Kidney (tissue), 14 donors: ENCODE data around the gene SPATA17. TPM values are rescaled to one million over a fixed set of nuclear protein-coding genes. Genes with fewer than 3 reads are reported as not detected.

Experiments
- DNase-seq, 5 donors: peaks; one replicate each; pipeline ENCODE4 v3.0.0-alpha.2; 2013 to 2020
- FAIRE-seq: peaks from 2 replicates; lab custom pipeline; 2012; peaks lifted over from hg19 to GRCh38; lab: Jason Lieb, UNC
- H3K27ac ChIP-seq, 2 donors: one replicate each; pipeline ENCODE4 v1.7.0; 2013; ENCODE audit warnings: low read depth in 2 of 2, low read length in 2 of 2, inconsistent platforms in 1 of 2
- H3K27me3 ChIP-seq: one replicate; pipeline ENCODE4 v1.7.1; 2013; ENCODE audit warnings: low read length, inconsistent platforms; ENCODE audit not compliant: control insufficient read depth, insufficient read depth
- H3K36me3 ChIP-seq, 3 donors: one replicate each; pipeline versions ENCODE4 v1.7.0 to v1.7.1; 2013; ENCODE audit warnings: low read length in 3 of 3, control low read depth in 1 of 3, inconsistent platforms in 1 of 3; ENCODE audit not compliant: insufficient read depth in 3 of 3, control insufficient read depth in 2 of 3
- H3K4me1 ChIP-seq, 3 donors: one replicate each; pipeline versions ENCODE4 v1.7.0 to v1.7.1; 2013; ENCODE audit warnings: low read length in 3 of 3, inconsistent platforms in 1 of 3, low read depth in 1 of 3; ENCODE audit not compliant: control insufficient read depth in 2 of 3, insufficient read depth in 2 of 3
- H3K4me3 ChIP-seq, 3 donors: one replicate each; pipeline versions ENCODE4 v1.7.0 to v1.8.1; 2013; ENCODE audit warnings: low read length in 3 of 3, control low read depth in 1 of 3, inconsistent platforms in 1 of 3
- H3K9ac ChIP-seq, 3 donors: one replicate each; pipeline versions ENCODE4 v1.7.0 to v1.7.1; 2013; ENCODE audit warnings: low read length in 3 of 3, control low read depth in 1 of 3, inconsistent platforms in 1 of 3
- H3K9me3 ChIP-seq, 3 donors: one replicate each; pipeline versions ENCODE4 v1.7.0 to v1.7.1; 2013; ENCODE audit warnings: low read length in 3 of 3, control low read depth in 1 of 3, inconsistent platforms in 1 of 3; ENCODE audit not compliant: control insufficient read depth in 2 of 3, insufficient read depth in 1 of 3
- CTCF ChIP-seq: IDR thresholded peaks from 3 replicates; pipeline ENCODE4 v1.5.1; 2012; ENCODE audit warnings: mild to moderate bottlenecking, moderate library complexity, borderline replicate concordance; ENCODE audit not compliant: insufficient read depth; ENCODE audit errors: extremely low read depth
- intact Hi-C: fragments of 100-400 bp; cut with DNase I; formaldehyde crosslinking; loops from one replicate; pipeline ENCODE4 v1.11.1; 2022
- polyA plus RNA-seq: library from polyadenylated mRNA; stranded (reverse); fragments of 350-450 nt; fragmentation: Illumina TruSeq; extraction: RNeasy Lipid Tissue Mini Kit (QIAGEN cat#74804); gene quantifications from one replicate; pipeline ENCODE4 v1.2.3, GENCODE V29; 2014; ENCODE audit warnings: low read depth, low replicate concordance; ENCODE audit not compliant: insufficient read depth
- total RNA-seq: library from RNA; stranded (reverse); fragmentation: NEBNext Ultra II Directional; extraction: Animal tissue kit (Norgen Biotek cat#: 25700); gene quantifications from one replicate; pipeline ENCODE4 v1.2.1, GENCODE V29; 2021
- donor health status: control.
- donor health status: control.
- donor health status: control.
- donor health status: control.
- donor health status: control.
- donor health status: DM: yes; HTN: yes; CAD: no.
- donor health status: Normal renal cell carcinoma (clear cell type).

SPATA17 gene
- total and polyA plus RNA-seq, 2 donors from 2014 or later, result 5.7 to 7.1 TPM

DNA sequence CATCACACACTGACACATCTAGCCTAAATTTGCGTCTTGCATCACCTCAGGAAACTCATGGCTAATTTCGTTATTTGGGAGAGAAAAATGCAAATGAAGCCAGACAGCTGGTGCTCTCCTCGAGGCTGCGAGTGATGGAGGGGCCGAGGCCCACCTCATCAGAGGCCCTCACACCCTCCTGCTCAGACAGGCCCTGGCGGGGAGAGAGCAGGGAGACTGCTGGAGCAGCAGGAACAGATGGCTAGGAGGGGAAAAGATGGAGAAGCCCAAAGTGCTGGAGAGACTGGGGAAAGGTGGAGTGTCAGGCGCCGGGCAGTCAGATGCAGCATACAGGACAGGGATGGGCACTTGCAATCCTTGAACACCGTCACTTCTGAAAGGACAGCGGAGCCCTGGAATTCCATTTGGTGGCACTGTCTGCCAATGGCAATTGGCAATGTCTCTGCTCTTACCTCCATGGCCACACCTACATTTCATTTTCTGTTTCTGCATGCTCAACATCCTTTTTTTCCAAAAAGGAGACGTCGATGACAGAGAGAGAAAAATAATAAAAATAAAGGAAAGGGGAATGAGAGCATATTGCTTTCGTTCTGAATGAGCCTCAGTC, 286.2 kb downstream of the SPATA17 start:
- H3K27me3 ChIP-seq, result no peaks in the 10 kb centered on the region
- FAIRE-seq (no peak), DNase-seq (peak in 1 of 5 donors; percentile 60)
- no peak overlapping the region for H3K9ac ChIP-seq
- no peaks in the 10 kb centered on the region for H3K4me1 ChIP-seq
- no peak overlapping the region for H3K27ac ChIP-seq
- no peaks in the 10 kb centered on the region for H3K36me3 ChIP-seq
- H3K9me3 ChIP-seq, result no peaks in the 10 kb centered on the region
- no peak overlapping the region for H3K4me3 ChIP-seq
- no peak for TF ChIP-seq CTCF
- intact Hi-C loops, result no loop called here

DNA sequence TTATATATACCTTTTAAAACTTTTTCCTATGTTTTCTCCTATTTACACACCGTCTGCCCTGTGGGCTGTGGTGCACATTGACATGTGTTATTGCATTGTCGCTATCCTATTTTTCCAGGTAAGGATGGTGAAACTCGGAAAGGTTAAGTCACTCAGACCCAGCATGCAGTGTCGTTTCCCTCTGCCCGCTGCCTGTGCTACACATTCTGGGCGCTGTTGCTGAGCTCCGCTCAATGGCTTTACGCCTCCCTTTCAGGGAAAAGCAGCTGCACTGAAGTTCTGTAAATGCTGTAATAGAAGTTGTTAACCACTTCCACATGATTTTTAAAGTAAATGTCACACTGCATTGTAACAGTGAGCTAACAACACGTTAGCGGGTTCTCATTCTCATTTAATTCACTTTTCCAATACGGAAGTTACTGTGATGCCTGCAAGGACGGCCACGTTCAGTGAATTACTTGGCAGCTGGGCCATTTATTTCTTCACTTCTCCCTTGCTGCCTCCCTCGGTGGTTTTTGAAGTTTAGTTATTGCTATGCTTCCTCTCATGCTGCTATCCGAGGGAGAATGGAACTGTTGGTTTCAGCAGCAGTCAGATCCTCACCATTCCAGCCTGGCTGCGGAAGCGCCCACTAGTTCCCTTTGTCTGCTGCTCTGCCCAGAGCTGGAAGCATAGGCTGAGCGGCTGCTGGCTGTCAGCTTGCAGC, 288.7 kb downstream of the SPATA17 start:
- no peak for DNase-seq
- no peaks in the 10 kb centered on the region for H3K27me3 ChIP-seq

More for the DNA sequence above, 288.7 kb downstream of the SPATA17 start:
- no peak for TF ChIP-seq CTCF
- no peaks in the 10 kb centered on the region for H3K36me3 ChIP-seq
- no peaks in the 10 kb centered on the region for H3K4me1 ChIP-seq
- H3K27ac ChIP-seq, result no peak overlapping the region
- no peak for FAIRE-seq
- H3K4me3 ChIP-seq, result no peak overlapping the region
- intact Hi-C loops, result no loop called here
- no peak overlapping the region for H3K9ac ChIP-seq
- no peaks in the 10 kb centered on the region for H3K9me3 ChIP-seq

Other genes starting within 250 kb of the SPATA17 start
- gene GPATCH2, start 254 bp upstream of the SPATA17 start, total RNA-seq, result 18.7 TPM
- 3.9 TPM for gene GPATCH2, start 254 bp upstream of the SPATA17 start, polyA plus RNA-seq